ENCODE results near the gene PLCB2. TPM values are rescaled to one million over a fixed set of nuclear protein-coding genes. Genes with fewer than 3 reads are reported as not detected.
A peak's percentile ranks its signal among the peaks of the same experiment; 100 is the strongest.

PLCB2 gene
- total RNA-seq, 1 experiment from 2014 or later = 0.92 TPM

- peak overlapping the region; percentile 90 for H3K4me2 ChIP-seq
- peaks cover 53% of the 10 kb centered on the region for H3K79me2 ChIP-seq (ENCODE audit: low read depth)
- H3F3A ChIP-seq (ENCODE audit: insufficient read depth, low read depth) = peaks cover 70% of the 10 kb centered on the region
- no peaks in the 10 kb centered on the region for H3K27me3 ChIP-seq (ENCODE audit: insufficient read depth, low read depth)
- H3K4me1 ChIP-seq (replicated peaks; ENCODE audit: insufficient read depth) = peaks cover 40% of the 10 kb centered on the region
- H3K36me3 ChIP-seq (ENCODE audit: low read depth) = peaks cover 14% of the 10 kb centered on the region; the same call in 1 of the 2 replicates
- ChIA-PET POLR2A (ENCODE audit: unreplicated experiment) (interaction anchor here (0.6 kb wide), 1 partner anchor 9 kb away, joined by 3 read pairs; no protein-coding TSS in a partner anchor), CTCF (interaction anchor here (0.6 to 1.6 kb wide), 2 partner anchors 46 to 175 kb away, joined by 3 to 5 read pairs; no protein-coding TSS in a partner anchor)
- 0 out of 2 replicates have a peak, but pooled peaks cover 3% of the 10 kb centered on the region for H4K20me1 ChIP-seq (ENCODE audit: insufficient read depth)
- intact Hi-C loops (cut with micrococcal nuclease; ENCODE audit: unreplicated experiment) = no loop called here
- no peak for TF ChIP-seq EZH2 (IDR thresholded peaks at IDR 0.05; ENCODE audit: low read depth)
- TF ChIP-seq, protein P1, sequence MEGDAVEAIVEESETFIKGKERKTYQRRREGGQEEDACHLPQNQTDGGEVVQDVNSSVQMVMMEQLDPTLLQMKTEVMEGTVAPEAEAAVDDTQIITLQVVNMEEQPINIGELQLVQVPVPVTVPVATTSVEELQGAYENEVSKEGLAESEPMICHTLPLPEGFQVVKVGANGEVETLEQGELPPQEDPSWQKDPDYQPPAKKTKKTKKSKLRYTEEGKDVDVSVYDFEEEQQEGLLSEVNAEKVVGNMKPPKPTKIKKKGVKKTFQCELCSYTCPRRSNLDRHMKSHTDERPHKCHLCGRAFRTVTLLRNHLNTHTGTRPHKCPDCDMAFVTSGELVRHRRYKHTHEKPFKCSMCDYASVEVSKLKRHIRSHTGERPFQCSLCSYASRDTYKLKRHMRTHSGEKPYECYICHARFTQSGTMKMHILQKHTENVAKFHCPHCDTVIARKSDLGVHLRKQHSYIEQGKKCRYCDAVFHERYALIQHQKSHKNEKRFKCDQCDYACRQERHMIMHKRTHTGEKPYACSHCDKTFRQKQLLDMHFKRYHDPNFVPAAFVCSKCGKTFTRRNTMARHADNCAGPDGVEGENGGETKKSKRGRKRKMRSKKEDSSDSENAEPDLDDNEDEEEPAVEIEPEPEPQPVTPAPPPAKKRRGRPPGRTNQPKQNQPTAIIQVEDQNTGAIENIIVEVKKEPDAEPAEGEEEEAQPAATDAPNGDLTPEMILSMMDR (conservative IDR thresholded peaks at IDR 0.05) = no peak
- H3K4me3 ChIP-seq = no peak overlapping the region
- H2AFZ ChIP-seq = no peak overlapping the region
- BruUV-seq (replicated peaks) = no TSS peak
- no peak for DNase-seq
- H3K27ac ChIP-seq = no peak overlapping the region
- no peaks in the 10 kb centered on the region for H3K9me2 ChIP-seq (ENCODE audit: insufficient read depth)
- H3K9me3 ChIP-seq (ENCODE audit: insufficient read depth, low read depth) = no peaks in the 10 kb centered on the region
Measured at GRCh38 chr15:40336744-40337122, 29.0 kb upstream of the PLCB2 start.

DNA sequence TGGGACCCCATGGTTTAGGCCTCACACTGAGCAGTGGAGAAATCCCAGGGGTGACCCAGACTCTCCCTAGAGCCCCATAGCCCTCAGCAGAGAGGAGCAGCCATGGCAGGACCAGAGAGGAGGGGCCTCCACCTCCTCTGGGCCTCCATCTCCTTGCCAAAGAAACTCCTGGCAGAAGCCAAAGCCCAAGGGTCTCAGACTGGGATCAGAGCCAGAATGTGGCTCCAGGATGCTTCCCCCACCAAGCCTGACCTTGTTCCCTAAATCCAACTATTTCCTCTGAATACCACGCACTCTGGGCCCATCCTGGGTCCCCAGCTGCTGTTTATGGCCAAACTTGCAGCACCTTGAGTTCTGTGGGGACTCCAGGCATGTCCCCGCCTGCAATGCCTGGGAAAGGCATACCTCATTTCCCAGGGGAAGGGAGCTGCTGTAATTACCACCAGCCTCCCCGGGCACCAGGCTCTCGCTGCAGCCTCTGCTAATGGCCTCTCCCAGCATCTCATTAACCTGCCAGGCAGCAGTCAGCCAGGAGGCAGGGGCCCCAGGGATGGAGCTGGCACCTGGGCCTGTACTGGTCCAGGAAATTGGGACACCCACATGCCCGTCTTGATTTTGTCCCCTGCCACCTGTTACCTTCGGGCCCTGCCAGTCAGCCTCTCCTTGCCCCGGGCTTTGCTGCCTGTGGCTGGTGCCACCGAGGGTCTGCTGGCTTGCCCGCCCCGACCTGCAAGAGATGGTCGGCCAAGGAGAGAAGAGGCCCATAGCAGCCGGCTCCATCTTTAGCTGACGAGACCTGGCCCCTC lies 28.4 kb upstream of the PLCB2 start:
- Histone ChIP-seq H3K9me2 (ENCODE audit: insufficient read depth) (no peaks in the 10 kb centered on the region), H3K27me3 (ENCODE audit: insufficient read depth, low read depth) (no peaks in the 10 kb centered on the region), H3K27ac (no peak overlapping the region; the same call in 1 of the 2 replicates), H3K4me3 (no peak overlapping the region), H3K4me2 (no peak overlapping the region), H3K79me2 (ENCODE audit: low read depth) (peaks cover 50% of the 10 kb centered on the region), H2AFZ (no peak overlapping the region), H3K9me3 (ENCODE audit: insufficient read depth, low read depth) (no peaks in the 10 kb centered on the region), H3K36me3 (ENCODE audit: low read depth) (peaks cover 14% of the 10 kb centered on the region; the same call in 1 of the 2 replicates), H3K4me1 (replicated peaks; ENCODE audit: insufficient read depth) (peaks cover 34% of the 10 kb centered on the region), H3F3A (ENCODE audit: insufficient read depth, low read depth) (peaks cover 74% of the 10 kb centered on the region), H4K20me1 (ENCODE audit: insufficient read depth) (0 out of 2 replicates have a peak, but pooled peaks cover 3% of the 10 kb centered on the region)
- BruUV-seq (replicated peaks) = no TSS peak
- no peak for DNase-seq
- intact Hi-C loops (cut with micrococcal nuclease; ENCODE audit: unreplicated experiment) = no loop called here
- no peak for TF ChIP-seq EZH2 (IDR thresholded peaks at IDR 0.05; ENCODE audit: low read depth)
- TF ChIP-seq, protein P1 (conservative IDR thresholded peaks at IDR 0.05) = no peak
- POLR2A ChIA-PET (ENCODE audit: unreplicated experiment) = interaction anchor here (0.6 kb wide), 1 partner anchor 9 kb away, joined by 3 read pairs; no protein-coding TSS in a partner anchor
- CTCF ChIA-PET = interaction anchor here (0.6 to 1.6 kb wide), 2 partner anchors 45 to 174 kb away, joined by 3 to 5 read pairs; no protein-coding TSS in a partner anchor

DNA sequence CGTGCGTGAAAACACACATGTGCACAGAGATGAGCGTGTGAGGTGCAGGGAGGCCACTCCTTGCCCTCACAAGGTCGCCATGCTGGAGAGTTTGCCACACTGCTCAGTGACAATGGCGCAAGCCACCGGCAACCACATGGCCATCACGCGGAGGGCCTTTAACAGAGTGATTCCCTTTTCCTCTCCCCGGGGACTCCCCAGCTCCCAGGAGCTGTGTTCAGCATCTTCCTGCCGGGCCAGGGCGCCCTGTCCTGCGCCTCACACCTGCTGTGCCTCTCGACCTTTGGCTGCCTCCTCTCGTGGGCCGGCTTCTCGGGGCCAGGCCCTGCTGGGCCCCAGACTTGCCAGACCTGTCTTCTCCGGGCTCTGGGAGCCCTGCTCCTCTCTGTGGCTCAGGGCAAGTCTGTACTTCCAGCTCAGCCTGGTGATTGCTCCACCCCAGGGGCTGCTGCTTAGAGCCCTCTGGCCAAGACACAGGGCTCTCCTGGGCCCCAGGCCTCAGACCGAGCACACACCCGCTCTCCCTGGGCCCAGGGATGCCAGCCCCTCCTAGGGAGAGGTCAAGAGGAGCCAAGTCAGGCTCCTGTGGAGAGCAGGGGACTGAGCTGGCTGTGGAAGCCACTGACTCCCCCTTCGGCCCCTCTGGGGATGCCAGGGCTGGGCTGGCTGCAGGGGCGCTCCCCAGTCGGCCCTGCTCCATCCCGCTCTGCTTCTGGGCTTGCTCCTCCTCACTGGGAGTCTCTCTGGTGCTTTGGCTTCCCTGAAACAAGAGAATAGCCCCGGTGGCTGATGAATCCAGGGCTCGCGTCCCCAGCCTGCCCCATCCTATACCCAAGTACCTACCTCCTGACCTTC lies 27.4 kb upstream of the PLCB2 start:
- no peaks in the 10 kb centered on the region for H3K27me3 ChIP-seq (ENCODE audit: insufficient read depth, low read depth)
- H3K9me3 ChIP-seq (ENCODE audit: insufficient read depth, low read depth) = no peaks in the 10 kb centered on the region
- H3K4me2 ChIP-seq = no peak overlapping the region
- peaks cover 14% of the 10 kb centered on the region; the same call in 1 of the 2 replicates for H3K36me3 ChIP-seq (ENCODE audit: low read depth)
- no peaks in the 10 kb centered on the region for H3K9me2 ChIP-seq (ENCODE audit: insufficient read depth)
- peaks cover 84% of the 10 kb centered on the region for H3F3A ChIP-seq (ENCODE audit: insufficient read depth, low read depth)
- TF ChIP-seq, protein P1 (conservative IDR thresholded peaks at IDR 0.05) = no peak
- TF ChIP-seq EZH2 (IDR thresholded peaks at IDR 0.05; ENCODE audit: low read depth) = no peak
- H2AFZ ChIP-seq = no peak overlapping the region
- no peak overlapping the region for H3K4me3 ChIP-seq
- H3K4me1 ChIP-seq (replicated peaks; ENCODE audit: insufficient read depth) = peaks cover 31% of the 10 kb centered on the region
- H3K27ac ChIP-seq = no peak overlapping the region
- ChIA-PET POLR2A (ENCODE audit: unreplicated experiment) (no interaction called here), CTCF (interaction anchor here (0.6 kb wide), 1 partner anchor 12 kb away, joined by 3 read pairs; no protein-coding TSS in a partner anchor)
- peaks cover 43% of the 10 kb centered on the region for H3K79me2 ChIP-seq (ENCODE audit: low read depth)
- DNase-seq = peak in 1 of 2 experiments; percentile 49
- intact Hi-C loops (cut with micrococcal nuclease; ENCODE audit: unreplicated experiment) = no loop called here
- BruUV-seq (replicated peaks) = no TSS peak
- 0 out of 2 replicates have a peak, but pooled peaks cover 3% of the 10 kb centered on the region for H4K20me1 ChIP-seq (ENCODE audit: insufficient read depth)
